Natural killer cell (primary cell): ENCODE data around the gene NSRP1. TPM values are rescaled to one million over a fixed set of nuclear protein-coding genes. Genes with fewer than 3 reads are reported as not detected.

Experiments used
- ATAC-seq, 3 donors: fragments of 150-1000 bp in 2 of 3; fragments of 200-7000 bp in 1 of 3; cut with Tn5 transposase; 1 replicate in 1 of 3; 2 replicates in 2 of 3; pipeline ENCODE4 v1.10.0; 2021; ENCODE audit warnings: mild to moderate bottlenecking in 2 of 3, moderate library complexity in 2 of 3
- DNase-seq, 2 donors: peaks; one replicate each; pipeline versions ENCODE4 v3.0.0 to v3.0.0-alpha.2; 2013 to 2021; ENCODE audit warnings: mixed read lengths in 1 of 2
- H3K27ac ChIP-seq: one replicate; pipeline ENCODE4 v1.5.1; 2013; ENCODE audit warnings: mild to moderate bottlenecking, low read length
- H3K27me3 ChIP-seq: one replicate; pipeline ENCODE4 v1.6.1; 2013; ENCODE audit warnings: low read length; ENCODE audit not compliant: control insufficient read depth, insufficient read depth
- H3K36me3 ChIP-seq: one replicate; pipeline ENCODE4 v1.6.1; 2013; ENCODE audit warnings: low read length; ENCODE audit not compliant: control insufficient read depth, insufficient read depth
- H3K4me1 ChIP-seq: one replicate; pipeline ENCODE4 v1.6.1; 2013; ENCODE audit warnings: low read length; ENCODE audit not compliant: control insufficient read depth, insufficient read depth
- H3K4me3 ChIP-seq: one replicate; pipeline ENCODE4 v1.5.1; 2013; ENCODE audit warnings: low read length
- H3K9me3 ChIP-seq: one replicate; pipeline ENCODE4 v1.6.1; 2013; ENCODE audit warnings: low read length; ENCODE audit not compliant: control insufficient read depth, insufficient read depth
- H3K27ac Mint-ChIP-seq, 2 donors: one replicate each; pipeline ENCODE4 v1.8.0; 2022; ENCODE audit warnings: mild to moderate bottlenecking in 2 of 2, mixed read lengths in 2 of 2, moderate library complexity in 1 of 2
- H3K27me3 Mint-ChIP-seq, 2 donors: one replicate each; pipeline ENCODE4 v1.8.0; 2022; ENCODE audit warnings: low read depth in 2 of 2, mixed read lengths in 2 of 2
- H3K36me3 Mint-ChIP-seq: one replicate; pipeline ENCODE4 v1.8.0; 2022; ENCODE audit warnings: mixed read lengths
- H3K4me1 Mint-ChIP-seq, 2 donors: one replicate each; pipeline ENCODE4 v1.8.0; 2022; ENCODE audit warnings: mixed read lengths in 2 of 2
- H3K4me3 Mint-ChIP-seq: one replicate; pipeline ENCODE4 v1.8.0; 2022; ENCODE audit warnings: mild to moderate bottlenecking, moderate library complexity, mixed read lengths
- H3K9me3 Mint-ChIP-seq, 2 donors: one replicate each; pipeline ENCODE4 v1.8.0; 2022; ENCODE audit warnings: mixed read lengths in 2 of 2
- CTCF ChIP-seq: fragments of 200-600 bp; IDR thresholded peaks from one replicate; pipeline ENCODE4 v1.8.0; 2022; ENCODE audit warnings: antibody characterized with exemption
- WGBS: methylation state at CpG from one replicate; pipeline ENCODE4 v1.1.7; 2013; ENCODE audit warnings: missing lambda C conversion rate; ENCODE audit not compliant: insufficient coverage; 5-methylcytosine and 5-hydroxymethylcytosine counted together
- intact Hi-C: fragments of 100-400 bp; cut with micrococcal nuclease; formaldehyde crosslinking; loops from one replicate; pipeline ENCODE4 v1.14.2; 2022
- total RNA-seq, 4 donors: library from RNA; stranded (reverse); fragments of 120-200 nt in 1 of 4; gene quantifications; one replicate each; pipeline versions ENCODE4 v1.2.3 to v1.2.4, GENCODE V29; 2013 to 2022

The NSRP1 gene
- total RNA-seq, 3 donors from 2014 or later (not counting 1 experiment from before 2014, with no cell fraction given), result 27.0 to 33.7 (median 29.7) TPM

GRCh38 chr17:30208214-30208613, 91.6 kb downstream of the NSRP1 start:
- WGBS, result 14% methylated on average over 2 of the region's 3 CpGs
- Mint-ChIP-seq H3K36me3 (no peaks in the 10 kb centered on the region), H3K27ac (peak overlapping the region in 1 of 2 donors; percentile 60)

GRCh38 chr17:30209930-30210329, 93.3 kb downstream of the NSRP1 start:
- peaks cover 22 to 44% of the 10 kb centered on the region in 2 donors for H3K4me1 Mint-ChIP-seq
- no peak for TF ChIP-seq CTCF
- peak overlapping the region in 1 of 2 donors; percentile 91 for H3K27ac Mint-ChIP-seq
- no peak for ATAC-seq
- H3K4me1 ChIP-seq, result peaks cover 11% of the 10 kb centered on the region
- no peaks in the 10 kb centered on the region for H3K36me3 ChIP-seq
- intact Hi-C loops, result loop anchor here (10.0 kb wide), 1 partner anchor 155 kb away; no protein-coding TSS in a partner anchor
- no peaks in the 10 kb centered on the region for H3K36me3 Mint-ChIP-seq
- H3K27ac ChIP-seq, result no peak overlapping the region
- H3K9me3 Mint-ChIP-seq, result no peaks in the 10 kb centered on the region
- DNase-seq, result no peak
- peaks cover 3 to 10% of the 10 kb centered on the region in 2 donors for H3K27me3 Mint-ChIP-seq
- no peaks in the 10 kb centered on the region for H3K27me3 ChIP-seq
- H3K9me3 ChIP-seq, result no peaks in the 10 kb centered on the region
- no peak overlapping the region for H3K4me3 ChIP-seq
- WGBS, result 94% methylated on average over 7 of the region's 7 CpGs
- H3K4me3 Mint-ChIP-seq, result no peak overlapping the region

More at GRCh38 chr17:30208214-30208613, 91.6 kb downstream of the NSRP1 start:
- H3K4me3 ChIP-seq, result no peak overlapping the region
- ATAC-seq (no peak), DNase-seq (no peak)
- no peak overlapping the region for H3K4me3 Mint-ChIP-seq
- peaks cover 22 to 41% of the 10 kb centered on the region in 2 donors for H3K4me1 Mint-ChIP-seq
- no peaks in the 10 kb centered on the region for H3K27me3 ChIP-seq
- no peak for TF ChIP-seq CTCF
- no peaks in the 10 kb centered on the region for H3K9me3 ChIP-seq
- H3K27ac ChIP-seq, result no peak overlapping the region
- H3K36me3 ChIP-seq, result no peaks in the 10 kb centered on the region
- H3K4me1 ChIP-seq, result peaks cover 11% of the 10 kb centered on the region
- no peaks in the 10 kb centered on the region for H3K9me3 Mint-ChIP-seq
- intact Hi-C loops, result no loop called here
- peaks cover 3 to 12% of the 10 kb centered on the region in 2 donors for H3K27me3 Mint-ChIP-seq

- no peaks in the 10 kb centered on the region for H3K36me3 ChIP-seq
- H3K27ac Mint-ChIP-seq, result peak overlapping the region in 1 of 2 donors; percentile 91
- peaks cover 3 to 10% of the 10 kb centered on the region in 2 donors for H3K27me3 Mint-ChIP-seq
- no peaks in the 10 kb centered on the region for H3K36me3 Mint-ChIP-seq
- no peak for DNase-seq
- WGBS, result 96% methylated on average over 11 of the region's 11 CpGs
- ATAC-seq, result no peak
- H3K4me3 ChIP-seq, result no peak overlapping the region
- intact Hi-C loops, result loop anchor here (10.0 kb wide), 1 partner anchor 154 kb away; no protein-coding TSS in a partner anchor
- H3K9me3 Mint-ChIP-seq, result no peaks in the 10 kb centered on the region
- H3K4me1 ChIP-seq, result peaks cover 11% of the 10 kb centered on the region
- H3K4me1 Mint-ChIP-seq, result peaks cover 22 to 44% of the 10 kb centered on the region in 2 donors
- TF ChIP-seq CTCF, result no peak
- H3K27ac ChIP-seq, result no peak overlapping the region
- no peaks in the 10 kb centered on the region for H3K27me3 ChIP-seq
- H3K9me3 ChIP-seq, result no peaks in the 10 kb centered on the region
- no peak overlapping the region for H3K4me3 Mint-ChIP-seq
These were observed 93.8 kb downstream of the NSRP1 start for GRCh38 chr17:30210366-30210765.

- H3K4me3 Mint-ChIP-seq, result no peak overlapping the region
- intact Hi-C loops, result loop anchor here (1.0 to 10.0 kb wide), 2 partner anchors 80 to 154 kb away; partner anchors contain the start of gene BLMH
- ATAC-seq (peak in 1 of 3 donors; percentile 11), DNase-seq (no peak)
- peaks cover 3 to 10% of the 10 kb centered on the region in 2 donors for H3K27me3 Mint-ChIP-seq
- no peaks in the 10 kb centered on the region for H3K27me3 ChIP-seq
- H3K36me3 ChIP-seq, result no peaks in the 10 kb centered on the region
- no peak overlapping the region for H3K27ac ChIP-seq
- H3K4me3 ChIP-seq, result no peak overlapping the region
- H3K9me3 Mint-ChIP-seq, result no peaks in the 10 kb centered on the region
- H3K27ac Mint-ChIP-seq, result peak overlapping the region; percentile 29 to 91
- 97% methylated on average over 8 of the region's 10 CpGs for WGBS
- no peaks in the 10 kb centered on the region for H3K9me3 ChIP-seq
- H3K4me1 ChIP-seq, result peaks cover 11% of the 10 kb centered on the region
- H3K36me3 Mint-ChIP-seq, result no peaks in the 10 kb centered on the region
- no peak for TF ChIP-seq CTCF
- H3K4me1 Mint-ChIP-seq, result peaks cover 22 to 44% of the 10 kb centered on the region in 2 donors
These were observed 94.3 kb downstream of the NSRP1 start for GRCh38 chr17:30210901-30211300.
